ENCODE measurements around the gene POU3F1.

Gene POU3F1

DNA sequence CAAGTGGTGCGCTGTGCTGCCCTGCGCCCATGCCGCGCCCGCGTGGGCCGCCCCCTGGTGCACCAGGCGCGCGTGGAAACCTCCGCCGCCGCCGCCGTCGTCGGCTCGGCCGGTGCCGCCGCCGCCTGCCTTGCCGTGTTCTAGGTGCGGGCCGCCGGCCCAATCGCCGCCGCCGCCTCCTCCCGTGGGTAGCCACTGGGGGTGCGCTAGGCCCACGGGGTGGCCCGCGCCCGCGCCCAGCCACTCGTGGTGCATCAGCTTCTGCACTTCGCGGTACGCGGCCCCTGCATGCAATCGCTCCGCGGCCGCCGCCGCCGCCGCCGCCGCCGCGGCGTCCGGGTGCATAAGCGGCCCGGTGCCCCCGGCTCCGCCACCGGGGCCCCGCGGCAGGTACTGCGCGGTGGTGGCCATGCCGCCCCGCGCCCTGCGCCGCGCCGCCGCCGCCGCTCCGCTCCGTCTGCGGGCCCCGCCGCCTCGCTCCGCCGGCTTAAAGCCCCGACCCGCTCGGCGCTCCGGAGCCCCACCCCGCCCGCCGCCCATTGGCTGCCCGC, at the start of gene POU3F1:
POU3F1 (minus strand) TSS at position 461 of the 551 bp plus-strand sequence; CDS start at position 411, 50 bp downstream.
- no peak for DNase-seq (ENCODE audit: low read depth)

DNA sequence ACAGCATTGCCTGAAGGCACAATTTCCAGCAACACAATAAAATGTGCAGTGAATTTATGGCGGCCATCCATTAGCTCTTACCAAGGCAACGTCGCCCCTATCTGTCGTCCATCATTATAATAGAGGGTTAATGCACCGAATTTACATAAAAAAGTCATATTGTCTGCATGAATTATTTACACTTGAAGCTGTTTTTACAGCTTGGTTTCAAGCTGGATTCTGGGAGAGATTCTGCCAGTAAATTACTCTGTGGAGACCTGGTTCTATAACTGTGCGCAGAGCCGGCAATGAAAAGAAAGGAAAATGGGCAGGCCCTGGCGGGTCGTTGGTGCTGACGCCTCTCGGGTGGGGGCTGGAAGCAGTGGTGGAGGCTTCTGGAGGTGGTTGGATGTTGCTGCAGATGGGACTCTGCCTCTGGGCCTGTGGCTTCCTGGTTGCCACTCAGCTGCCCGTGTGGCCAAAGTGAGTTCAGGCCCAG, 48.9 kb upstream of the POU3F1 start:
- no peak for DNase-seq (ENCODE audit: low read depth)

DNA sequence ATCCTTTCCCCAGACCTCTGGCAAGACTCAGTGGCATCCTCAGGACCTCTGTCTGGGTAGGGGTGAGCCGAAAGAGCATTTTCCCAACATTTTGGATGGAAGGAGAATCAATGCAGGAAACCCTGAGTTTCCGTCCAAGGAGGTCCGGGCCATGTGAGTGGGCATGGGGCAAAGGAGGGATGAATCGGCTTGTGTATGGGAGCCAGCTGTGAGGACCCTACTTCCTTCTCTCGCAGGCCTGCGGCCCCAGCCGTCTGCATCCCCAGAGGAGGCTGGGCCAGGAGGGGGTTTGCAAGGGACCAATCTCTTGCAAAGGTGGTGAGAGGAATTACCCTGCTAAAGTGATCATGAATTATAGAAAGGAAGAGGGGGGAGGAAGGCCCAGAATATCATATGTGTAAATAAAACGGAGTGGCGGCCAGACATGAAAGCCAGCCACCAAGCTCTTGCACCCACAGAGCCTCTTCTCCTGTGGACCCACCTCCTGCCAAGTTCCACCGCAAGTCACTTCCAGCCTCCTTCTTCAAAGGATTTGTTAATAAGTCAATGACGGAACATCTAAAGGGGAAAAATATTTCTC, 48.2 kb upstream of the POU3F1 start:
- no peak for DNase-seq (ENCODE audit: low read depth)

DNA sequence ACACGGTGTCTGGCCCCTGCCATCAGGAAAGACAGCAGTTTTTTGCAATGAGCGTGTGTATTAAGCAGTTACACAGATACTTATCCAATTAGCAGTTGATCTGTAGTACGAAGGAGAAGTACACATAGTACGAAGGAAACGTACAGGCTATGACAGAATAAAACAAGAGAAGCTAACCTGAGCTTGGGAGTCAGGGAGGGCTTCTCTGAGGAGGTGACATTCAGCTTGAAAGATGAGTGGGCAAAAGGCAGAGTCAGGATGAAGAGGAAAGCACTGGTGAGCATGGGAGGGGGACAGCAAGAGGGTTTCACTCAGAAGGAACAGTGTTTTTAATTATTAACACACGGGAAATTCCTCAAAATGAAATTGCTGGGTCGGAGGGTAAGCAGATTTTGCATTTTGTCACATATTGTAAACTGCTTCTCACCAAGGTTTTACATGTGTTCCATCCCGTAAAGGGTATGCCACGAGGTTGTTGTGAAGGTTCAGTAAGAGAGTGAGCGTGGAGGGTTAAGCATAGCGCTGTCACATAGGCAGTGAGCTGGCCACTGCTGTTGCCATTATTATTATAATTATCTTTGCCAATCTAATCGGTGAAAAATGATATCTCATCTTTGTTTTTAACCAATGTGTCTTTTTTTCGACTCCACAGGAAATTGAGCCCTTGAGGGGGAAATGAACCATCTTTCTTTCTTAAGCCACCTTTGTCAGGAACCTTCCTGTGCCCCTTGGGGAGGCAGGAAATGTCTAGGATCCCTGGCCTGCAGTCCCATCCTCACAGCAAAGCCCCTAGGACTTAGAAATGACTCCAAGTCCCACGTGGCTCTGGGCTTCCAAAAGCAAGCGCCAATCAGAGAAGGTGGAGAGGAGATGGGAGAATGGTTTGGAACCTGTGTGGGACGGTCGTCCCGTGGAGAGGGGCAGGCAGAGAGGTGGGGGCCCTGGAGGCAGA, 47.3 kb upstream of the POU3F1 start:
- no peak for DNase-seq (ENCODE audit: low read depth)

DNA sequence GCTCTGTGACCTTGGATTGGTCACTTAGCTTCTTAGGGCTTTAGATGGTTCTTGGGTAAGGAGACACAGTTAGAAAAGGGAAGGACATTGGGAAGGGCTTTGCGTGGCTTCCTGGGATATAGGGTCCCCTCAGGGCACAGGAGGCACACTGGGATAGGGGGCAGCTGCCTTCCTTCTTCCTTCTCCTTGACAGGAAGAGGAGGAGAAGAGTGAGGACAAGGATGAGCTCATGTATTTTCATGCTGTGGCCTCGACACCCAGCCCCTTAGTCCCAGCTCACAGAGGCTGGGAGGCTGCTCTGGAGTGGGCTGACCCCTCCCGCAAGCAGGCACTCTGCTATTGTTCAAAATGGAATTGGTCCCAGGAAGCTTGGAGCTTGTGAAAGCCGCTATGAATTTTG, 45.7 kb upstream of the POU3F1 start:
- DNase-seq (ENCODE audit: low read depth): no peak

DNA sequence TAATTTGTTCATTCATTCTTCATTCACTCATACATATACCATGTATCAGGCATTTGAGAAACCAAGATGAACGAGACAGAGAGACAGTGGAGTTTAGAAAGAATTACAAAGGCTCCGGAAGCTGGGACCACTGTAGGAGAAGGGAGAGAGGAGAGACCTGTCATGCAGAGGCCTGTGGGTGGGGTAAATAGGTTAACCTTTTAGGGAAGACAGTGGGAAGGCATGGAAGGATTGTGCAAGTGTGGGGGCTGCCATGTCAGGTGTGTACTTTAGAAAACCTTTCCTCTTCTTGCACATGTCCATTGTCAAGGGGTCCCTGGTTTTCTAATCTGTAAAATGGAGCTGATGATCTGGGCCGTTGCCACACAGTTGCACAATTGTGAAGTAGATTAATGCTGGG, 44.2 kb upstream of the POU3F1 start:
- DNase-seq (ENCODE audit: low read depth): no peak

DNA sequence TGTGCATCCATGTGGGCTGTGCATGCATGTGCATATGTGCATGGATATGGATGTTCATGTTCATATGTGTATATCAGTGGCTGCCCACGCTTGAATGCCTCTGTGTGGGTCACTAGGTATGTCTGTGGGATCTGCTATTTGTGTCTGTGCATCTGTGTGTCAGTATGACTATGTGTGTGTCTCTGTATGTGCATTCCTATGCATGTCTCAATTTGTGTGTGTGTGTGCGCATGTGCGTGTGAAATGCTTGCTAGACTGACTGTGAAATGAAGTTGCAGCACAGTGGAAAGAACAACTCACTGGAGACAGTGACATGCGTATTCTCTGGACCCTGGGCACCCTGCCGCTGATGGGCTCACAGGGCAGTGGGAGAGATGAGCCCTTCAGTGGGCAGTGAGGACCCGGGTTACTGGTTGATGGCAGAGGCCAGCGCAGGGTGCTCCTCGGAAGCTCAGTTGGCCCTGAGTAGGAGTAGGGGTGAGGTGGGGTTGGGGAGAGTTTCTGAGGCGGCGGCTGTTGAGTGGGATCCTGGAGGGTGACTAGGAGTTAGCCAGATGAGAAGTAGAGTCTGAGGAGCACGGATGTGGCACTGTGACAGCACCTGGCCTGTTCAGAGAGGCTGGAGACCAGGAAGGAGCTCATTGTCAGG, 43.2 kb upstream of the POU3F1 start:
- DNase-seq (ENCODE audit: low read depth): no peak

DNA sequence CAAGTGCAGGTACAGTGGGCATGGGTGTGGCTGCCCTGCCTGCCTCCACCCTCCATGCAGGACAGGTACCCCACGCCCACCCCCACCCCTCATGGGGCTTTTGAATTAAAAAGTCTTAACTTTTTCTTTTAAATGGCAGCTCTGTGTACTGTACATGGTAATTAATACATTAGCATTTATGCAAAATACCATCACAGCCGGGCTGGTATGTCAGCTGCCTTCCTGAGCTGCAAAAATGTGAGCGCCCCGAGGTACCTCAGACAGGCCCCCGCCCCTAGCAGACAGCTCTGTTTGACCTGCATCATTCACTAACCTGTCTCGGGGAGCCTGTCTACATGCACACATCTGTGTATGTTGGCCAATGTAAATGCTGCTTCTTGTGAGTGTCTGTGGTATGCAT, 42.2 kb upstream of the POU3F1 start:
- no peak for DNase-seq (ENCODE audit: low read depth)

DNA sequence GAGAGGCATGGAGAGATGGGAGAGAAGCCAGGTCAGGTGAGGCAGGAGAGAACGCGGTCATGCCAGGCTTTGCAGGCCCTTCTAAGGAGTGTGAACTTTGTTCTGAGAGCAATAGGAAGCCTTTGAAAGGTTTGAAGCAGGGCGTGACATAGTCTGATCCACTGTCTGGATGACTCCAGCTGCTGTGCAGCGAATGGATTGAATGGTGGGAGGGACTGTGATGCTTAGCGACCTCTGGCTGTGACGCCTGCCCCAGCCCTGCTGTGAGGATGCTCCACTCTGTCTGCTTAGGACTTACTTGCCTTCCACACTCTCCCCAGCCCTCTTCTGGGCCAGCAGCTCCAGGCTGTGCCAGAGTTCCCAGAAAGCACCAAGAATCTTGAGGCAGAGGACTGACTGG, 41.8 kb upstream of the POU3F1 start:
- no peak for DNase-seq (ENCODE audit: low read depth)

DNA sequence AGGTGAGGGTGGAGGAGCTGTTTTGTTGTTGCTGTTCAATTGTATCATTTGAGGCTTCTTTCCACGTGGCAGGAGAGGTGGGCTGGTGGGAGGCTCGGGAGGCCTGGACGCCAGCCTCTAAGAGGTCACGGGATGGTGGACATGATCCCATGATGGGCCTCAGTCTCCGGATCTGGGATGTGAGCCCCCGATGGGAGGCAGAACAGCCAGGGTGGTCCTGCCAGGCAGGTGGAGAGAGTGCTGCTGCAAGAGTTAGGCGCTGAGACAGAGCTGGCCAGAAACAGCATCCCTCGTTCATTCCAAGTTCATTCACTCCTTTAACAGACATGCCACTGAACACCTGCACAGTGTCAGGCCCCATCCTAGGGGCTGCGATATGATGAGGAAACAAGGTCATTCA, 41.1 kb upstream of the POU3F1 start:
- DNase-seq (ENCODE audit: low read depth): no peak

DNA sequence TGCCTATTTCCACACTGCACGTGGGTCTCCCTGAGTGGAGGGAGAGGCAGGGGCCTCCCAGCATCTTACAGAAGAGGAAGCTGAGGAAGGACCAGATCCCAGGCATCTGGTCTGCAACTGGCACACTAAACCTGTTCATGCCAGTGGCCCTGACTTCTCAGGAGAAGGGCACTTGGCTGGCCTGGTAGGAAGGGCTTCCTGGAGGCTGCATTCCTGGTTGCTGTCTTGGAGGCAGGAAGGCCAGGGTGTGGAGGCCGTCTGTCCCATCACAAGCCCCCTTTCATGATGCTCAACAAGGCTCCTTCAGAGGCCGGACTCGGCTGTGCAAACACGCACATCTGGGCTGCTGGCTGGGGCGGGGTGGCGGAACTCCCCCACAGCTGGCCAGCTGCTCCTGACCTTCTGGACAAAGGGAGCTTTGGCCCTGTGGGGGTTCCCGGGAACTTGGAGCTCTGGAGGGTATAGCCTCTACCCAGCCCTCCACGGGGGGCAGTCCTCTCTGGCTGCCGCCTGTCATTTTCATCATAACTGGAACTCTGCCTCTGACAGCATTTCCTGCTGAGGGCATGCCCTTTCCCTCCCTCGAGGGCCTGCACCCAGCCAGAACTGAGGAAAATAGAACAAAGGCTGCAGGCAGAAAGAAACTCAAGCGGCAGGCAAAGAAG, 39.2 kb upstream of the POU3F1 start:
- DNase-seq (ENCODE audit: low read depth): no peak

DNA sequence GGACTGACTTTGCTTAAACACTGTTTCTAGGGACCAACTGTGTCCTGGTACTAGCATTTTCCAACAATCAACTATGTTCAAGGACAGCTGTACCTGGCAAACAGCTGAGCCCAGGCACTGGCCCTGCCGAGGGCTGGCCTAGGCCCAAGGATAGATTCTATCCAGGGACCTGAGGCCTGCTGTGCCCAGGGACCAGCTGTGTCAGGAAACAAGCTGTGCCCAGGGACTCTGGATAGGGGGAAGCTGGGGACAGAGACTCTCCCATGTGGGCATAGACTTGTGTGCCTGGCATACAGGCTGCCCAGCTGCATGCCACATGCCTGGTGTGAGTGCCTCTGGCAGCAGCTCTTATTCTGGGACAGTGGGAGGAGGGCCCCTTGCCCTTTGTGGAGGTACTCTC, 38.1 kb upstream of the POU3F1 start:
- DNase-seq (ENCODE audit: low read depth): no peak

DNA sequence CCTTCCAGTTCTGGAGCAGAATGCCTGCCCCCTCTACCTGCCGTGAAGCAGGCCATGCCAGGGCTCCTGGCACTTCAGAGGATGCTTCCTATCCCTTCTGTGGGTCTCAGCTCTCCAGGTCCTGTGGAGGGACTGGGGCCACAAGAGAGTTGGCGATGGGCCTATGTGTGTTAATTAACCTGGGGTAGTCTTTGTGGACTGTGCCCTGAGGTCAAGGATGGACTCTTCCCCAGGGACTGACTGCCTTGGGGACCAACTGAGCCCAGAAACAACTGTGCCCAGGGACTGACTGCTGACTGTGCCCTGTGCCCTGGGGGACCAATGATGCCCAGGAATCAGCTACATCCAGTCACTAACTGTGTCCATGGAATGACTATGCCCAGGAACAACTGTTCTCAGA, 37.5 kb upstream of the POU3F1 start:
- no peak for DNase-seq (ENCODE audit: low read depth)

DNA sequence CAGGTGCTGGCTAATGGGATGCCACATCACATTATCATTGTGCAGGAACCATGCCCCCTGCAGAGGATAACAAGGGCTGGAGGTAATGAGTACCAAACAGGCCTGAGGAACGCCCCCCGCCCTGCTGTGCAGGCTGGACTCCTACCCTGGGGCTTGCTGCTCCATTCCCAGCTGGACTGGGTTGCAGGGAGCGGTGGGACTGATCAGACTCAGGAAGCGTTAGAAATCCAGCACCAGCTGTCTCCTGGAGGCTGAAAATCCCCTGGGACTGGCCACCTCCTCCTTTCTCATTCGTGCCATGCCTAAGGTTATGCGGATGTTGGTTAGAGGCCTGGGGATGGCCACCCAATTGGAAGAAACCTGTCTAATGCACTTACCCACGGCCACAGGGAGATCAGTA, 36.9 kb upstream of the POU3F1 start:
- DNase-seq (ENCODE audit: low read depth): no peak

DNA sequence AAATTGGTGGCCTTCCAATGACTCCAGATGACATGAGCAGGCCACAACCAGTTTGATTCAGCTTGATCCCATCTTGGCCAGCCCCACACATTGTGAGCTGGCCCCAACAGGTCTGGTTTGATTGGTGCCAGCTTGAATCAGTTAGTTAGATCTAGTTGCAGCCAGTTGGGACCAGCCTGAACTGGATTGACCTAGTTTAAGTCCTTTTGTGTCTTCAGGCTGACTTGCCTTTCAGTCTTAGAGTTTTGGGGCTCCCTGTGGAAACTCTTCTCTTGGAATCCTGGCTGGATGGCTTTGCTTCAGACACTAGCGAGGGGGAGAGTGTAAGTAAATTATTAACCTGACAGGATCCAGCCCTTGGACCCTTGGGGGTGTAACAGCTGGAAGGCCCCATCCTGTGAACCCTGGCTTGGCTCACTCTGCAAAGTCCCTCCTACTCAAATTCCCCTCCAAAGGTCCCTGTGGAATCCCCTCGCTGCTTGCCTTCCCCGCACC, 36.2 kb upstream of the POU3F1 start:
- DNase-seq (ENCODE audit: low read depth): no peak

DNA sequence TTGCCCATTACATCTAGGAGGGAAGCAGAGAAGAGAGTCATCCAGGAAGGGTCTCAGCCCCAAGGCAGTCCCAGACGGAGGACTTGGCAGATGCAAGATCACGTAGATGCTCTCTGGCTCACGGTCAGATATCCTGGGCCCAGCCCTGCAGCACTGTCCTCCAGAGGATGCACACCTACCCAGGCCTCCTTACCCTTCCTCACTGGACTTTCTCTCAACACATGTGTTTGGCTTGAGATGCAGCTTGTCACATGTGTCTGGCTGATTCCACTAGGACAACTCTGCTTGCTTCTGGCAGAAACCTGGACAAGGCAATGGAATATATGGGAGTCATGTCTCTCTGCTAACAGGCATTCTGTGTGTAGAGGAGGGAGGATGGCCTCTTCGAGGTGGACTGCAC, 32.4 kb upstream of the POU3F1 start:
- DNase-seq (ENCODE audit: low read depth): no peak

DNA sequence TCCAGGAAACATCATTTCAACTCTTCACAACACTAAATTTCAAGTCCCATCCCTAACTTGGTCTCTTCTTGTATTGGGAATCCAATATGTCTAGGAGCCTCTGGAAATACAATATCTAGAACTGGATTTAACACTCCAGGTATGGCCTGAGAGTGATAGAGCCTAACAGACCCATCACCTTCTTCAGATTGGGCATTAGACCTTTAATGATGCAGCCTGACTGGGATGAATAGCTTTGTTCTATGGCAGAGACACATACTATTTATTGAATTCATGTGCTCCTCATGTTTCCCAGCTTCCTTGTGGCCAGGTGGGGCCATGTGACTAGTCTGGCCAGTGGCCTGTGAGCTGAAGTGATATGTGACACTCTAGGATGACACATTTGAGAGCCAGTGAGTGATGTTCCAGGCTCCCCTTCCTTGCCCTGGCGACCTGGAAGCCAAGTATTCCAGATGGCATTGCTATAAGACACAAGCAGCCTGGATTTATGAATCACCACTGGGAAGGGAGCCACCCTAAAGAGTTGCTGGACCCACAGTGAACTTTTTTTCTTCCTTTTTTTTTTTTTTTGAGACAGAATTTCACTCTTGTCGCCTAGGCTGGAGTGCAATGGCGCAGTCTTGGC, 31.0 kb upstream of the POU3F1 start:
- no peak for DNase-seq (ENCODE audit: low read depth)

DNA sequence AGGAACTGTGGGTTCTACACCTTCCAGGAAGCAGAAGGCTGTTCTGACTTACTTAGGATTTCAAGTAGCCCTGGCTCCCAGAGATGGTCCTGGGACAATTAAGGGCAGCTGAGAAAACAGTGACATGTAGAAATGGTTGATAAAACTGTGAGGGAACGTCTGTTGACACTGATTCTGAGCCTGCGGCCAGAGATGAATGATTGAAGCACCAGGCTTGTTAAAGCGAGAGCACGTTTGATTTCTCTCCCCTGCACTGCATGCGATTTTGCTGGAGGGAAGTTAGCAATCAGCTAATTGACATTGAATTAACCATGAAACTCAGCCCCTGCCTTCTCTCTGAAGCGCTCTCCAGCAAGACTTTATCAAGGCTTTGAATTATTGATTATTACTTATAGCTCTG, 29.9 kb upstream of the POU3F1 start:
- DNase-seq (ENCODE audit: low read depth): no peak

DNA sequence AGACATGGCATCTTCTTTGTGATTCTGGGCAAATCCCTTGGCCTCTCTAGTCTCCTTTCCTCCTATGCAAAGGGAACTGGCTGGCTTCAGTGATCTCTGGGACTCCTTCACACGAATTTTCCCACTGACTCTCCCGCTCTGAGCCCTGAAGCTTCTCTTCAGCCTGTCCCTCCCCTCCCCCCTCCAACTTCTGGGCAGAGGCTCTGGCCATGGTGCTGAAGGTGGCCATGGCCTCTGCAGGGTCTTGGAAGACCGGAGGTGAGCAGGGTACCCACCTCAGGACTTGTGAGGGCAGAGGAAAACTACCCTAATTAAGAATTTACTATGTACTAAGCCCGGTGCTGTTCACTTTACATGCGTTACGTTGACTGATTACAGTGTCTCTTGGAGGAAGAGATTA, 29.4 kb upstream of the POU3F1 start:
- no peak for DNase-seq (ENCODE audit: low read depth)

DNA sequence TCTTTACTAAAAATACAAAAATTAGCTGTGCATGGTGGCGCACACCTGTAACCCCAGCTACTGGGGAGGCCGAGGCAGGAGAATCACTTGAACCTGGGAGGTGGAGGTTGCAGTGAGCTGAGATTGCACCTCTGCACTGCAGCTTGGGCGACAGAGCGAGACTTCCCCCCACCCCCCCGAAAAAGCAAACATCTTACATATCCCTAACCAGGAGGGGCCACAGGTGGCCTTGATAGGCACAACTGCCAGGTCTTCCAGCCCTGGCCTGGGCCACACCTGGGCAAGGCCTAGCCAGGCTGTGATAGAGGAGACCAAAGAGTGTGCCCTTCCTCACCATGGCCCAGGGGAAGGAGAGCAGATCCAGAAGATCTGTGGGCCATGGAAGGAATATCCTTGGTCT, 28.6 kb upstream of the POU3F1 start:
- DNase-seq (ENCODE audit: low read depth): no peak

DNA sequence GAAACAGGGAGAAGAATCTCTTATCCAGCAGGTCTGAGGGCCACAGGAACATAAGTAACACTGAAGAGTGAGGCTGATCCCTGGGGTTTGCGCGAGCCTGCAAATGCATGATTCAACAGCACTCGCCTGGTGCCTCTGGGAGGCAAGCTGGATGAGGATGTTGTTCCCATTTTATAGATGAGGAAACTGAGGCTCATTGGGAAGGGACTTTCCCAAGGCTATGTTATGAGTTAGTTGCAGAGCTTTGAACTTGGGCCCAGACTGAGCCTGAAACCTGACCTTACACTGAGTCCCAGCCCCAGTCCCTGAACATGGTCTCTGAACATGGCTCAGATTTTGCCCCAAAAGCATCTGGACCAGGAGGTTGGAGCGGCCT, 27.7 kb upstream of the POU3F1 start:
- no peak for DNase-seq (ENCODE audit: low read depth)
